HepG2 (cell line): ENCODE measurements around the gene SAC3D1. TPM values are rescaled to one million over a fixed set of nuclear protein-coding genes. Genes with fewer than 3 reads are reported as not detected.

Experiments used
- ARNT2 ChIP-seq: sonication (generic); formaldehyde crosslinking; IDR thresholded peaks from 2 replicates; pipeline ENCODE4 v1.8.0; 2022; ENCODE audit warnings: mild to moderate bottlenecking, low read depth, missing genetic modification reagents, moderate library complexity
- CBFB ChIP-seq: sonication (generic); formaldehyde crosslinking; IDR thresholded peaks from 2 replicates; pipeline ENCODE4 v1.4.0; 2020; ENCODE audit warnings: missing genetic modification reagents
- CEBPG ChIP-seq: IDR thresholded peaks from 2 replicates; pipeline ENCODE4 v1.6.1; 2016
- GTF2F1 ChIP-seq: fragments of 150-350 bp; IDR thresholded peaks from 2 replicates; pipeline ENCODE4 v1.6.1; 2014; ENCODE audit warnings: low read length
- HDAC6 ChIP-seq: fragments of 200-600 bp; sonication (generic); IDR thresholded peaks from 2 replicates; pipeline ENCODE4 v1.7.0; 2017; ENCODE audit warnings: mild to moderate bottlenecking, antibody characterized with exemption, low read length, low read depth
- KLF12 ChIP-seq: sonication (generic); formaldehyde crosslinking; IDR thresholded peaks from 2 replicates; pipeline ENCODE4 v1.4.0; 2020; ENCODE audit warnings: missing genetic modification reagents, borderline replicate concordance
- KLF13 ChIP-seq: sonication (generic); formaldehyde crosslinking; IDR thresholded peaks from 2 replicates; pipeline ENCODE4 v1.4.0; 2020; ENCODE audit warnings: mild to moderate bottlenecking, missing genetic modification reagents
- MBD4 ChIP-seq: IDR thresholded peaks from 2 replicates; pipeline ENCODE4 v1.6.1; 2012; ENCODE audit warnings: low read length, inconsistent platforms, borderline replicate concordance
- NRL ChIP-seq: sonication (generic); formaldehyde crosslinking; IDR thresholded peaks from 2 replicates; pipeline ENCODE4 v1.5.0; 2020; ENCODE audit warnings: missing genetic modification reagents, mild to moderate bottlenecking, moderate library complexity, borderline replicate concordance
- SP1 ChIP-seq, 2 experiments: fragments of 450-650 bp in 1 of 2; sonication (generic) in 1 of 2; formaldehyde crosslinking in 1 of 2; IDR thresholded peaks; 2 replicates each; pipeline versions ENCODE4 v1.4.0 to v1.6.1; 2016 to 2020; ENCODE audit warnings: missing genetic modification reagents in 1 of 2
- SRSF4 ChIP-seq: fragments of 200-400 bp; formaldehyde crosslinking; IDR thresholded peaks from one replicate; pipeline ENCODE4 v1.6.1; 2018; ENCODE audit warnings: mild to moderate bottlenecking, low read depth, low read length, moderate library complexity; ENCODE audit not compliant: poor library complexity, severe bottlenecking
- TMF1 ChIP-seq: sonication (generic); formaldehyde crosslinking; IDR thresholded peaks from 2 replicates; pipeline ENCODE4 v1.8.1; 2022; ENCODE audit warnings: low read depth, missing genetic modification reagents
- ZFP36L1 ChIP-seq: sonication (generic); formaldehyde crosslinking; IDR thresholded peaks from 2 replicates; pipeline ENCODE4 v1.8.0; 2022; ENCODE audit warnings: mild to moderate bottlenecking, missing genetic modification reagents, moderate library complexity
- ZFP90 ChIP-seq: sonication (generic); formaldehyde crosslinking; IDR thresholded peaks from 2 replicates; pipeline ENCODE4 v1.8.0; 2022; ENCODE audit warnings: missing genetic modification reagents, mild to moderate bottlenecking, inconsistent platforms, borderline replicate concordance
- ZNF337 ChIP-seq: sonication (generic); formaldehyde crosslinking; IDR thresholded peaks from 2 replicates; pipeline ENCODE4 v1.5.1; 2020; ENCODE audit warnings: missing genetic modification reagents, low read depth, mild to moderate bottlenecking, borderline replicate concordance
- ZNF484 ChIP-seq: sonication (generic); formaldehyde crosslinking; IDR thresholded peaks from 2 replicates; pipeline ENCODE4 v1.5.1; 2020; ENCODE audit warnings: mild to moderate bottlenecking, low read depth, missing genetic modification reagents, borderline replicate concordance
- polyA plus RNA-seq, 8 experiments: library from polyadenylated mRNA; depleted of rRNA in 3 of 8; stranded (reverse) in 7 of 8; unstranded in 1 of 8; fragments of >200 nt; fragmentation: Illumina TruSeq in 4 of 8; extraction: Trizol in 4 of 8; gene quantifications; 2 replicates each; pipeline versions ENCODE4 v1.2.1 to v1.2.3, GENCODE V29; 2011 to 2016; ENCODE audit warnings: low read depth in 4 of 8, missing spikeins in 1 of 8, mixed read lengths in 1 of 8; ENCODE audit not compliant: insufficient read depth in 1 of 8
- total RNA-seq, 5 experiments: library from RNA; depleted of rRNA; stranded (reverse); fragments of >200 nt; fragmentation: Illumina TruSeq; extraction: Trizol; gene quantifications; 2 replicates each; pipeline ENCODE4 v1.2.3, GENCODE V29; 2016; ENCODE audit warnings: low read depth in 1 of 5
- TF ChIP-seq, protein P1 (sequence below): conservative IDR thresholded peaks from 2 replicates; pipeline ENCODE4 v1.6.1; 2018; ENCODE audit warnings: missing genetic modification reagents
- TF ChIP-seq, protein P2 (sequence below): sonication (generic); formaldehyde crosslinking; IDR thresholded peaks from 2 replicates; pipeline ENCODE4 v1.8.0; 2022; ENCODE audit warnings: missing genetic modification reagents, mild to moderate bottlenecking, moderate library complexity, borderline replicate concordance
- TF ChIP-seq, protein P3 (sequence below): IDR thresholded peaks from 2 replicates; pipeline ENCODE4 v1.6.1; 2018; ENCODE audit warnings: missing genetic modification reagents
- TF ChIP-seq, protein P4 (sequence below): sonication (generic); formaldehyde crosslinking; IDR thresholded peaks from 2 replicates; pipeline ENCODE4 v1.5.0; 2020; ENCODE audit warnings: mild to moderate bottlenecking, missing genetic modification reagents
- TF ChIP-seq, protein P5 (sequence below): sonication (generic); formaldehyde crosslinking; IDR thresholded peaks from 2 replicates; pipeline ENCODE4 v1.5.0; 2020; ENCODE audit warnings: mild to moderate bottlenecking, missing genetic modification reagents

The SAC3D1 gene
- total and polyA plus RNA-seq, 2 of the 13 experiments (the other 11 are each of a cell fraction or from before 2014, with no cell fraction given) = 7.4 to 36.3 TPM

DNA sequence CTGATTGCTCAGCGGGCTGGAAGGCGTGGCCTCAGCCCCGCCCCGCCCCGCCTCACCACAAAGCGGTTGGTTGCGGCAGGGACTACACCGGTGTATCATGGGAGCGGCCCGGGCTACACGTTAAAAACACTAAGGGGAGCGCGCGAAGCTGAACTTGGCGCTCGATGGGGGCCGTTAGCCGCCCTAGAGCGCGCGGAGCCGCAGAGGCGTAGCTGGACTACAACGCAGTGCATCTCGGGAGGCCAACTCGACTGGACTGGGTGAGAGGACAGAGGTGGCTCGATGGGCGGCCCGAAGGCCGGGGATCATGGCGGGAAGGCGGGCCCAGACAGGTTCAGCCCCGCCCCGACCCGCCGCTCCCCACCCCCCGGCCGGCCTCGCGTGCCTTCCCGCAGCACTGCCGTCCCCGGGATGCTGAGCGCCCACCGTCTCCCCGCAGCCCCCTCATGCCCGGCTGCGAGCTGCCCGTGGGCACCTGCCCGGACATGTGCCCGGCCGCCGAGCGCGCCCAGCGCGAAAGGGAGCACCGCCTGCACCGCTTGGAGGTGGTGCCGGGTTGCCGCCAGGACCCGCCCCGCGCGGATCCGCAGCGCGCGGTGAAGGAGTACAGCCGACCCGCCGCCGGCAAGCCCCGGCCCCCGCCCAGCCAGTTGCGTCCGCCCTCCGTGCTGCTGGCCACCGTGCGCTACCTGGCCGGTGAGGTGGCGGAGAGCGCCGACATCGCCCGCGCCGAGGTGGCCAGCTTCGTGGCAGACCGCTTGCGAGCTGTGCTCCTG, at the start of gene SAC3D1 (continued):
- TF ChIP-seq, protein P1, sequence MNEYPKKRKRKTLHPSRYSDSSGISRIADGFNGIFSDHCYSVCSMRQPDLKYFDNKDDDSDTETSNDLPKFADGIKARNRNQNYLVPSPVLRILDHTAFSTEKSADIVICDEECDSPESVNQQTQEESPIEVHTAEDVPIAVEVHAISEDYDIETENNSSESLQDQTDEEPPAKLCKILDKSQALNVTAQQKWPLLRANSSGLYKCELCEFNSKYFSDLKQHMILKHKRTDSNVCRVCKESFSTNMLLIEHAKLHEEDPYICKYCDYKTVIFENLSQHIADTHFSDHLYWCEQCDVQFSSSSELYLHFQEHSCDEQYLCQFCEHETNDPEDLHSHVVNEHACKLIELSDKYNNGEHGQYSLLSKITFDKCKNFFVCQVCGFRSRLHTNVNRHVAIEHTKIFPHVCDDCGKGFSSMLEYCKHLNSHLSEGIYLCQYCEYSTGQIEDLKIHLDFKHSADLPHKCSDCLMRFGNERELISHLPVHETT (CRISPR knock-in tag) = peak; percentile 39; the same call in 1 of the 2 replicates
- no peak for TF ChIP-seq SRSF4
- TF ChIP-seq CBFB (CRISPR knock-in tag) = no peak
- no peak for TF ChIP-seq ZFP90 (CRISPR knock-in tag)
- TF ChIP-seq ARNT2 (CRISPR knock-in tag) = peak; percentile 17; the same call in 1 of the 2 replicates
- TF ChIP-seq, protein P2, sequence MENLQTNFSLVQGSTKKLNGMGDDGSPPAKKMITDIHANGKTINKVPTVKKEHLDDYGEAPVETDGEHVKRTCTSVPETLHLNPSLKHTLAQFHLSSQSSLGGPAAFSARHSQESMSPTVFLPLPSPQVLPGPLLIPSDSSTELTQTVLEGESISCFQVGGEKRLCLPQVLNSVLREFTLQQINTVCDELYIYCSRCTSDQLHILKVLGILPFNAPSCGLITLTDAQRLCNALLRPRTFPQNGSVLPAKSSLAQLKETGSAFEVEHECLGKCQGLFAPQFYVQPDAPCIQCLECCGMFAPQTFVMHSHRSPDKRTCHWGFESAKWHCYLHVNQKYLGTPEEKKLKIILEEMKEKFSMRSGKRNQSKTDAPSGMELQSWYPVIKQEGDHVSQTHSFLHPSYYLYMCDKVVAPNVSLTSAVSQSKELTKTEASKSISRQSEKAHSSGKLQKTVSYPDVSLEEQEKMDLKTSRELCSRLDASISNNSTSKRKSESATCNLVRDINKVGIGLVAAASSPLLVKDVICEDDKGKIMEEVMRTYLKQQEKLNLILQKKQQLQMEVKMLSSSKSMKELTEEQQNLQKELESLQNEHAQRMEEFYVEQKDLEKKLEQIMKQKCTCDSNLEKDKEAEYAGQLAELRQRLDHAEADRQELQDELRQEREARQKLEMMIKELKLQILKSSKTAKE (CRISPR knock-in tag) = peak; percentile 54; the same call in 1 of the 2 replicates
- TF ChIP-seq TMF1 (CRISPR knock-in tag) = 0 out of 2 replicates have a peak, but pooled peaks have one; percentile 22
- no peak; the same call in 1 of the 2 replicates for TF ChIP-seq NRL (CRISPR knock-in tag)
- TF ChIP-seq ZNF337 (CRISPR knock-in tag) = no peak
- TF ChIP-seq SP1 (IDR thresholded peaks at IDR 0.05) = no peak
- peak; percentile 42 for TF ChIP-seq SP1 (CRISPR knock-in tag; IDR thresholded peaks at IDR 0.05)
- no peak for TF ChIP-seq GTF2F1
- TF ChIP-seq HDAC6 = no peak
- 0 out of 2 replicates have a peak, but pooled peaks have one; percentile 7 for TF ChIP-seq CEBPG (CRISPR knock-in tag)
- TF ChIP-seq ZFP36L1 (CRISPR knock-in tag) = peak; percentile 57
- no peak for TF ChIP-seq MBD4
- TF ChIP-seq, protein P3, sequence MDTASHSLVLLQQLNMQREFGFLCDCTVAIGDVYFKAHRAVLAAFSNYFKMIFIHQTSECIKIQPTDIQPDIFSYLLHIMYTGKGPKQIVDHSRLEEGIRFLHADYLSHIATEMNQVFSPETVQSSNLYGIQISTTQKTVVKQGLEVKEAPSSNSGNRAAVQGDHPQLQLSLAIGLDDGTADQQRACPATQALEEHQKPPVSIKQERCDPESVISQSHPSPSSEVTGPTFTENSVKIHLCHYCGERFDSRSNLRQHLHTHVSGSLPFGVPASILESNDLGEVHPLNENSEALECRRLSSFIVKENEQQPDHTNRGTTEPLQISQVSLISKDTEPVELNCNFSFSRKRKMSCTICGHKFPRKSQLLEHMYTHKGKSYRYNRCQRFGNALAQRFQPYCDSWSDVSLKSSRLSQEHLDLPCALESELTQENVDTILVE (CRISPR knock-in tag) = peak; percentile 47
- TF ChIP-seq, protein P4, sequence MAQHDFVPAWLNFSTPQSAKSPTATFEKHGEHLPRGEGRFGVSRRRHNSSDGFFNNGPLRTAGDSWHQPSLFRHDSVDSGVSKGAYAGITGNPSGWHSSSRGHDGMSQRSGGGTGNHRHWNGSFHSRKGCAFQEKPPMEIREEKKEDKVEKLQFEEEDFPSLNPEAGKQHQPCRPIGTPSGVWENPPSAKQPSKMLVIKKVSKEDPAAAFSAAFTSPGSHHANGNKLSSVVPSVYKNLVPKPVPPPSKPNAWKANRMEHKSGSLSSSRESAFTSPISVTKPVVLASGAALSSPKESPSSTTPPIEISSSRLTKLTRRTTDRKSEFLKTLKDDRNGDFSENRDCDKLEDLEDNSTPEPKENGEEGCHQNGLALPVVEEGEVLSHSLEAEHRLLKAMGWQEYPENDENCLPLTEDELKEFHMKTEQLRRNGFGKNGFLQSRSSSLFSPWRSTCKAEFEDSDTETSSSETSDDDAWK (CRISPR knock-in tag) = no peak
- TF ChIP-seq, protein P5, sequence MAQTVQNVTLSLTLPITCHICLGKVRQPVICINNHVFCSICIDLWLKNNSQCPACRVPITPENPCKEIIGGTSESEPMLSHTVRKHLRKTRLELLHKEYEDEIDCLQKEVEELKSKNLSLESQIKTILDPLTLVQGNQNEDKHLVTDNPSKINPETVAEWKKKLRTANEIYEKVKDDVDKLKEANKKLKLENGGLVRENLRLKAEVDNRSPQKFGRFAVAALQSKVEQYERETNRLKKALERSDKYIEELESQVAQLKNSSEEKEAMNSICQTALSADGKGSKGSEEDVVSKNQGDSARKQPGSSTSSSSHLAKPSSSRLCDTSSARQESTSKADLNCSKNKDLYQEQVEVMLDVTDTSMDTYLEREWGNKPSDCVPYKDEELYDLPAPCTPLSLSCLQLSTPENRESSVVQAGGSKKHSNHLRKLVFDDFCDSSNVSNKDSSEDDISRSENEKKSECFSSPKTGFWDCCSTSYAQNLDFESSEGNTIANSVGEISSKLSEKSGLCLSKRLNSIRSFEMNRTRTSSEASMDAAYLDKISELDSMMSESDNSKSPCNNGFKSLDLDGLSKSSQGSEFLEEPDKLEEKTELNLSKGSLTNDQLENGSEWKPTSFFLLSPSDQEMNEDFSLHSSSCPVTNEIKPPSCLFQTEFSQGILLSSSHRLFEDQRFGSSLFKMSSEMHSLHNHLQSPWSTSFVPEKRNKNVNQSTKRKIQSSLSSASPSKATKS (CRISPR knock-in tag) = no peak
- no peak for TF ChIP-seq KLF13 (CRISPR knock-in tag)
- no peak for TF ChIP-seq ZNF484 (CRISPR knock-in tag)
- peak; percentile 61; the same call in 1 of the 2 replicates for TF ChIP-seq KLF12
